Fibroblast of skin of right quadriceps (primary cell): ENCODE results near the gene NTRK3.

ENCODE experiments used
- DNase-seq: peaks from one replicate; pipeline ENCODE4 v3.0.0-alpha.2; 2013

Gene NTRK3

DNA sequence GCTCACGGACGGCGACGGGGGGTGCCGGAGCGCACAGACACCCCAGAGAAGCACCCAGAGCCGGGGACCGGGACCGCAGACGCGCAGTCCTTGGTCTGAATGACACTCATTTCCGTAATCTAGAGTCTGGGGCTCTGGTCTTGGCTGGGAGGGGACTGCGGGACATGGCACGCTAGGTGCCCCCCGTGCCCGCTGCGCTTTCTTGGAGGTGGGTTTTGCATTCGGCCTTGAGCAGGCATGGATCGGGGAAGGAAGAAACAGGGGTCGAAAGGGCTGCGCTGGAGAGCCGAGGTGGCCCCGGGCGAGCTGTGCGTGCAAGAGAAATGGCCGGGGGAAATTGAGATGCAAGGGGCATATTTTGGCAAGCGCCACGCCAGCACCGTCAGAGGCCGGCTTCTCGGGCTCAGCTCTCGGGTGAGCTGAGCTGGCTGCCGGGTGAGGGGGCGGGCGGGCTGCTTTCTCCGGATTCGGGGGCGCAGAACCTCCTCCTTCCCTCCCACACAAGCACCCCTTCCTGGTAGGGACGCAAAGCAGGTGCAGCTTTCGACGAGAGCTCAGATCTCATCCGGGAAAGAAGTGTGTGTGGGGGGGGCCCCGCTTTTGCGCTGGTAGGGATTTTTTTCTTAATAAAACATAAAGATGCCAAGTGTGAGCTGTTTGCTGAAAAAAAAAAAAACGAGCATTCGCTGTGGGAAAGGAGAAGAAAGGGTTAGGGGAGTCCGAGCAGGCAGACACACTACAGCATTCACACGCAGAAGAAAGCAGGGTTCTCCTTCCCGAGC is 963 bp upstream of the NTRK3 start:
- DNase-seq, result no peak

DNA sequence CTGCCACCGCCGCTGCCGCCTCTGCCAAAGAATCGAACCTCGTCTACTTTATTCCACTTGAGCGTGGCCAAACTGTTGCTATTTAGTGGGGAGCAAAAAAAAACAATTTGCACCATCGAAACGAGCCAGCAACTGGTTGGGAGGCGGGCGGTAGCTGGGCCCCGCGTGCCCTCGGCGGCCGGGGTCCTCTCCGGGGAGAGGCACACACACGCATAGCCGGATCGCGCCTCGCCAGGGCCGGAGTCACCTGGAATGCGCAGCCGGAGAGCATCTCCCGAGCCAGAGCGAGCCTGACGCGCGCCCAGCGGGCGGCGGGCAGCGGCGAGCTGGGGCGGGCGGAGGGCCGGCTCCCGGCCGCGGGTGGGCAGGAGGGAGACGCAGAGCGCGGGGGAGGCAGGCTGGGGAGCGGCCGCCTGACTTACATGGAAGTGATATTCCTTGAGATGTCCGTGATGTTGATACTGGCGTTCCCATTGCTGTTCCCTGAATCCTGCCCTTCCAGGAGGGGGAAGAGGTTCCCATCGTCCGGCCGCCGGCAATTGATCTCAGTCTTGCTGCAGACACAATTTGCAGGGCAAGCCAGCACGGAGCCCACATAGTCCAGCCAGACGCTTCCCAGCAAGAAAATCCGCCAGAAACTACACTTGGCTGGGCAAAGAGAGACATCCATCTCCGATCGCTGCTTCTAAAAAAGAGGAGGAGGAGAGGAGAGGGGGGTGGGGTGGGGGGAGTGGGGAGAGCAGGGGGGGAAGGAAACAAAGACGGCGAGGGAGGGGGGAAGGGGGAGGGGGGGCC is 858 bp downstream of the NTRK3 start:
- peak; percentile 54 for DNase-seq

DNA sequence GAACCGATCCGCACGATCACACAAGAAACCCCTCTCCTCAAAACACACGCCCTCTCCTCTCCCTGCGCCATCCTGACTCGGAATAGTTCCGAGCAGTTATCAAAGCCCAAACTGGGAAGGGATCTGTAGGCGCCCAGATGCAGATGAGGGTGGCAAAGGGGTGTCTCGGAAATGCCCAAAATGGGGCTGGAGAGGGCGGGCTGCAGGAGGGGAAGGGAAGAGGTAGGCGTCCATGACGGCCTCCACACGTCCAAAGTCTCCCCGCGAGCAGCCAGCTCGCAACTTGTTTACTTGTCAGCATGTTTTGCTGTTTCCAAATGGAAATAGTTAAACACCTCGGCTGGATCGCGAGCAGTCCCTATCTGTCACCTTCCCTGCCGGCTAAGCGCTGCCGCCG is 1.5 kb downstream of the NTRK3 start:
- DNase-seq, result no peak

DNA sequence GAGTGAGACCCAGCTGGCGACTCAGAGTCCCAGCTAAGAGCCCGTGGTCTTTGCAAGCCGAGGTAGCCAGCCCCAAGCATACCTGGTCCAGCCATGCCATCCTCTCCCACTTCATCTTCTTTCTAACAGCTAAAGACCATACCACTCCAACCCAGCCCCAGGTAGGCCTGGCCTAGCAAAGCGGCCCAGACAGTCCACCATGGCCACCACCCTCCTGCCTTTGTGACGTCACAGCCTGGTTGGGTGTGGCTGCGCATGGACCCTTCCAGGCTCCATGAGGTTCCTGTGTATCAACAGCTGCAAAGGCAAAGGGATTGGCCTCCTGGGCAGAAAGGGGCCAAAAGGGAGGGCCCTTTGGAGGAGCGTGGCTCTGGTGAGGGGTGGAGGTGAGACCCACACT is 4.1 kb downstream of the NTRK3 start:
- DNase-seq, result no peak

DNA sequence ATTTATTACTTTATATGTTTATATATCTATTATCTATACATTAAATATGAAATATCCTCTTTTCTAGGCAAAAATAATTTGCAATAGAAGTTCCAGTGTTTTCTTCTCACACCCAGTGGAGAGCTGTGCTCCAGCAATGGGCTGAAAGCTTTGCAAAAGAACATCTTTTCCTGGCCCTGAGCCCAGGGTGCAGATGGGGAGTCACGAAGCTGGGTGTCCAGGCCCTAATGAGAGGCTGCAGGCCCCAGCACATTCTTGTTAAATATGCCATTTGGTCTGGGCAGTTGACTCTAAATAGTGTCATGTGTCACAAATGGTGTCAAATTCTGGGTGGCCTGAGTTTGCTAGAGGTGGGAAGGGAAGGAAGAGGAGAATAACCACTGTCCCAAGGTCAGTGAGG is 5.7 kb downstream of the NTRK3 start:
- no peak for DNase-seq

DNA sequence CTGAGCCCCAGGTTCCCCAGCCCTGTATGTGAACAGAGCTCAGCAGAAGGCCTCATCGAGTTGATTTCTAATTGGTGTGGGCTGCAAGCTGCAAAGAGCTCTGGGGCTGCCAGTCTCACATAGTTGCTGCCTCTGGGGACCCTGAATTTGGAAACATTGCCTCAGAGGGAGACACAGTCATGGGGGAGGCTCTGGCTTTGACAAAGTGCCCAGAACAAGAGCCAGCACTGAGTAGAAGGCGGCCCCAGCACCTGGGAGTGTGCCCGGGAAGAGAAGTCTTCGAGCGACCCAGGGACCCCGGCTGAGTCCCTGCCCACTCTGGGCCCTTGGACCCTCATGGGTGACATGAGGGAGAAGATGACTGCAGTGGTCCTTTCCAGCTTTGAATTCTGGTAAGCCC is 7.3 kb downstream of the NTRK3 start:
- peak; percentile 29 for DNase-seq

DNA sequence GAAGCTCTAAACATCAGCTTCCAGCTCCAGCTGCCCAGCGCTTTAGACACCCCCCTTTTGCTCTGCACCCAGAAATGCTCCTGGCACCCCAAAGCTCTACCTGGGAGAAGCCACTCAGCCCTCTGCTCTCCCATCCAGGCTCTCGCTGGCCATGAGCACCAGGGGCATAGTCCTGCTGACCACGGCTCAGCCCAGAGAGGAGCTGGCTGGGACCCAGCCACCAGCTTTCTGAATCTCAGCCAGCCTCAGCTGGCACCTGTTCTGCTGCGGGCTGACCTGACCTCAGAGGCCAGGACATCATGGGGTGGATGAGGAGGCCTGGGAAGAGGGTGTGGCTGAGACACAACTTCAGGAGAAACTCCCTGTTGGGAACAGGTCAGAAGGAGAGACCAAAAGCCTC is 8.6 kb downstream of the NTRK3 start:
- no peak for DNase-seq

DNA sequence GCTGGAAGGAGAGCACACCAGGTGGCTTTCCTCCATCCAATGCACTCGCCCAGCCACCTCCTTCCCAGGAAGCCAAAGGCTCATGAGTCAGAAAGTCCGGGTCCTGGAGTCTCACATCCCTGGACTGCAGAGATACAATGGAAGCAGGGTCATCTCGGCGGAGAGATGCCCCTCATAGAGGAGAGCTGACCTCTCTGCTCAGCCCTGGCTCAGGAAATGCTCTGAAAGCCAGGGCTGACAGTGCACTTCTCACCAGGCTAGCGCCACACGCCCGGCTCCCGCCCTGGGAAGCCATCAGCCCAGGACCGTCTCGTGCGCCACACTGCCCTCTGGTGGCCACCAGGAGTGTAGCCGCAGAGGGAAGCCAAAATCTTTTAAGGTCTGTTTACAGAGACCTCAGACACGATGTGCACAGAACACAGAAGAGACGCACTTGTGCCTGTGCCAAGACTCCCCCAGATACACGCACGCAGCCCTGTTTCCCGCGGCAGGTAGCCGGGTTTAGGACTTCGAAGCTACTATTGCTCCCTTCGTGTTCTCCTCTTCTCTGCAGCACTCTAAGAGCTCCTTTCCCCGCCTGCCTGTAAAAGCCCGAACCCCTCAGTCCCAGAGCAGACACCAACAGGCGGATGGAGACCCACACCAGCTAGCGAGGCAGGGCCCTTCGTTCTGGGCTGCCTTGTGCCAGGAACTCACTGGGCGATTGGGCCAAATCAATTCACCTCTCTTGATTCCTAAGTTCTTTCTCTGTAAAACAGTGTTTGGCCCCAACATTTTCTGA is 9.7 kb downstream of the NTRK3 start:
- peak; percentile 69 for DNase-seq

DNA sequence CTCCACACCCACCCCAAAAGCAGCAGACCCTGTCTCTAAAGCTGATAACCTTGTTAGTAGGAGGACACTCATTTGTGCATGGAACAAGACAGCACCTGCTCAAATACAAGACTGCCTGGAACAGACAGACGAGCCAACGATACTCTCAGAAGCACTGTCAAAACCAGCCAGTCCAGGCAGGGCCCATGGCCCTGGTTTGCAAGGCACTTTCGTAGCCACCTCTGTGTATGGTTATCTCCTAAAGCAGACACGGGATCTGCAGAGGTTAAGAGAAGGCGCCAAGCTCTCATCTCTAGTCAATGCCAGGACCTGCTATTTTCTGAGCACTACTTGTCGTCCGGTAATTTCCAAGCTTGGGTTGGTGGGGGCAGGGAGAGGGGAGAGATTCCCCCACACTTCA is 10.5 kb downstream of the NTRK3 start:
- DNase-seq, result no peak

DNA sequence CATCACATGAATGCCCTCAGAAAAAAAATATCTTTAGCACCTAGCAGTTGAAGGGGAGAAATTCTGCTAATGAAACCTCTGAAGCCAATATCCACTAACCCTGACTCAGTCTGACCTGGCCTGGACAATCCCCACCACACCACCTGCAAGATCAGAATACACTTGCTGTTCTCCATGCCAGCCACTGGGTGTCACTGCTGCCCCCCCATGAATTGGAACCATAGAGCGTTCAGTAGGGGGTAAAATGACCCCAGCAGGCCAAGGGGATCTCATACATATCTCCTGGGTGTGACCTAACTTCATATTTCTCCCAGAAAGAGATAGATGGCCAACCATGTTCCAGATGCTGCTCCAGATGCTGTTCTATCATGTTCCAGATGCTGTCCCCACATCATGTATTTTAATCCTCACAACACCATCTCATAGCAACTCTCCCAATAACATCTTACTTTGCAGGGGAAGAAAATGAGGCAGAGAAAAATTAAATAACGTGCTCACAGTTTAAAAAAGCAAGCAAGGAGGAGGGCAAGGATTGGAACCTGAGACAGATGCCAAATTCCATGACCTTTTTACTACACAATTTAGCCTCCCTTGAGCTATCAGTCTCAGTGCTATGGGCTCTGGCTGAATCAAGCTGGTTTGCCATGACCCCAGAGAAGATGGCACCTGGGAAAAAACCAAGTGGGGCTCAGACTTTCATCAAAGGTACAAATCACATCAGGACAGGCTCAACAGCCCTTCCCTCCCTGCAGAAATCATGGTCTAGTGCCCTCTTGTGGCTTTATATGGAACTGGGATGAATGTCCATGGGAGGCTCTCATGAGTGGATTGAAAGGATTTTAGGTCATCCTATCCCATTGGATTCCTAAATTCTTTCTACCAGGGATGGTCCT is 12.4 kb downstream of the NTRK3 start:
- peak; percentile 50 for DNase-seq

DNA sequence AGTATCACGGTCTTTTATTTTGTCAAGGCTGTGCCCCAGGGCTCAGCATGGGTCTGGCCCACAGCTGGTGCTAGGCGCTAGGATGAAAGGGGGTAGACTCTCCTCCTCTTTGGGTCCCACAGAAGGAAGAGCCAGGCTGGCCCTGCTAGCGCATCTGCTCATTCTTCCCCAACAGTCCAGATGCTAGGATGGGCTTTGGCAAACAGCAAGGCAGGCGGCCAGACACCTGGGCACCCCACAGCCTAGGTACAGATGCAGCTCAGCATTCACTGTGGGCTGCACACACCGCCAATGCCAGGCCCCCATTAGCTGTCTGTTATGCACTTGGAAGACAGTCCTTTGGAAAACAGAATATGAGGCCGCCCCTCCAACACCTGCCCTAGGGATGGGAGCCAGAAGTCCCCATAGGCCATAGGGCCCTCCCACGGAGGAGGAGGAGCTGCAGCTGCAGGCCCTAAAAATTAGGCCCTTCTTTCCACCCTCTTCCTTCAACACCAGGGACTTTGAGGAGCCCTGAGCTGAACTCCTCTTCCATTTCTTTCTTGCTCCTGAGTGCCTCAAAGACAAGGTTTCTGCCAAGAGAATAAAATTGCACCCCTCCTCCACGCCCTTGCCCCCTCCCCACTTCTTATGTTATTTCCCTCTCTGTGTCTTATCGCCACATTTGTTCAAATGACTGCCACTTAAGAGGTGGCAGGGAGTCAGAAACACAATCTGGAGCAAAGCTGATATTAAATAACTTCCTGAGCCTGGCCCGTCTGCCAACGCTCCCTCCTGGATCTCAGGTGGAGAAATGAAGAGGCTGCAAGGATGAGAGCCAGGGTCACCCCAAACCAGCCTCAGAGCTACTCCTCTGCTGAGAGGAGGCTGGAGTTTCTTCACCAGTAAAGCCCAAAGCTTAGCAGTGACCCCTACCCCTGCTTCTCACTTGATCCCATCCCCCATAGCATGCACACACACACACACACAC is 13.7 kb downstream of the NTRK3 start:
- no peak for DNase-seq

DNA sequence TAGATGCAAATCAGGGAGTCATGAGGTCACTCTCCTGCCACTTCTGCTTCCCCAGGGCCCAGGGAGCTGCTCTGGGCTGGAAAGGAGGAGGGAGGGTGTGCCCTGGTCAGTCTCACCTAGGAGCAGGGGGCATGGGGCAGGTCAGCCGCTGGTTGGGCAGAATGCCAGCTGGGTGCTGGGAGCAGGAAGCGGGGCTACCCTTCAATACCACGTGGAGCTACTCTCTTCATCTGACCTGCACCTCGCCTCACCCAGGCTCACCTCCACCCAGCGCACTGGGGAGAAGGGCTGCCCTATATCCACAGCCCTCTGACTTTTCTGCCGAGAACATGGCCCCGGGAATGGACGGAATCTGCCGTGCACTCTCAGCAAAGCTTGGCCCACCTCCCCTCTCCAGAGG is 15.1 kb downstream of the NTRK3 start:
- DNase-seq, result no peak

DNA sequence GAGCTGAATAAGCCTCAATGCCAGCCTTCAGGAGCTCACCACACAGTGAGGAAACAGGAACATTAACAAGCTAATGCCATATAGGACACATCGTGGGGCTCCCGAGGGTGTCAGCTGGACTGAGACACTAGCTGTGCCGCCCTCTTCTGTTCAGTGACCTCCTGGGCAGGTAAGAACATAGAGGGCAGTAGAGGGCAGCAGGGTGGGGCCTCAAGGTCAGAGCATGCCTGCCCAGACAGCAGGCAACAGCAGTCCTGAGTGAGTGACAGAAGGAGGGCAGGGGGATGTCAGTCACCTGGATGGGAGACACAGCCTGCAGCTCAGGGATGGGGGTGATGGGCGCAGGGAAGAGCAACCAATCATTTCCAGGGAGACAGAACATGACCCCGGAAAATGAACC is 15.5 kb downstream of the NTRK3 start:
- no peak for DNase-seq

DNA sequence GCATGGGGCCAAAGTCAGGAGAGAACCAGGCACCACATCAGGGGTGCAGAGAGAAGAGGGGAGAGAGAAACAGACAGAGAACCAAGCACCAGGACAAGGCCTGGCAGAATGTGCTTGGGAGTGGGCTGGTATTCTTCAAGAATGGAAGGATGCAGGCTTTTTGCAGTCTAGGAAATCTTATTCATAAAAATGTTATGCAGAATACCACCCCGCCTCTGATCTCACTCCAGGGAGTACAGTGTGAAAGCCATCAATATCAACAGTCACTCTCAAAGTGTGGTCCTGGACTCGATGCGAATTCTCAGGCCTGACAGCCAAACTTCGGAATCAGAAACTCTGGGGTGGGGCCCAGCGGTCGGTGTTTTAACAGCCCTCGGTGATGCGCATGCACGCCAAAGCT is 16.9 kb downstream of the NTRK3 start:
- DNase-seq, result peak; percentile 11

DNA sequence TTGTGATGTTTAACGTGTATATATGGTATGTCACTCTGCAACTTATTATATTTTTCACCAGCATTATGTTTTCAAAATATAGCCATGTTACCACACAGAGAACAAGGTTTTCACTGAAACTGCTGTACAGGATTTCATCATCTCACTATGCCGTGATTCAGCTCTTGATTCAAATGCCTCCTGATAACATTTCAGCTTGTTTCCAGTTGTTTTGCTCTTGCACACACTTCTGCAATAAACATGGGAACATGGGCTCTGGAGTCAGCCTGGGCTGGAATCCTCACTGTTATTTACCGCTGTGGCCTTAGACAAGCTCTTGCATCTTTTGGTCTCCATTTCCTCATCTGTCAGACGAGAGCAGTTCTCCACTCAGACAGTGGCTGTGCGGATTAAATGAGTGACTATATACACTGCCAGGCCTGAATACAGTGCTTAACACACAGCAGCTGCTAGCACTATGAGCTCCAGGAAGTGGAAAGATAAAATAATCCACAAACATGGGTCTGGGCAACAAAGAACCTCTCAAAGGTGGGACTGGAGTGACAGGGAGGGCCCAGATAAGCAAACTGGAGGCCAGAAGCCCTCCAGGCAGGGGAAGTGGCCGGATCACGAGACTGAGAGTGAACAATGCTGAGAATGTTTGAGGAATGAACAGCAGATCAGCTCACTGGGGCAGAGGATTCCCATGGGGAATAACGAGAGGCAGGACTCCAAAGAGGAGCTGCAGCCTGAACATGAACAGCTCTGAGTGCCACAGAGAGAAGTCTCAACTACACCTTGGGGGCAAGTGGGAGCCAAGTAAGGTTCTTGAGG is 17.7 kb downstream of the NTRK3 start:
- peak; percentile 80 for DNase-seq

DNA sequence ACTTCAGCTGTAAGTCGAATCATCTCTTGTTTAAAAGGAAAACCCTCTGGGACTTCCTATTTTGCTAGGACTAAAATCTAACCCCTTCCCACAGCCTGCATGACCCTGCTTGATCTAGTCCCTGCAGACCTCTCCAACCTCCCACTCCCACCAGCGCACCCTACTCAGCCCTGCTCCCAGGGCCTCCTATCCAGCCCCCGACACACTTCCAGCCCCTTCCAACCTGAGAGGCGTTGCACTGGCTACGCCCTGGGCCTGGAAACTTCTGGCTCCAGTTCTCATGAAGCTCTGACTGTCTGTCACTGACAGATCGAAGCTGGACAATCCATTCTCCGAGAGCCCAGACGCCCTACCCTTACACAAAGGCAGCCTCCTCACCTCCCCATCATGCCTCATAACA is 21.8 kb downstream of the NTRK3 start:
- DNase-seq, result no peak

DNA sequence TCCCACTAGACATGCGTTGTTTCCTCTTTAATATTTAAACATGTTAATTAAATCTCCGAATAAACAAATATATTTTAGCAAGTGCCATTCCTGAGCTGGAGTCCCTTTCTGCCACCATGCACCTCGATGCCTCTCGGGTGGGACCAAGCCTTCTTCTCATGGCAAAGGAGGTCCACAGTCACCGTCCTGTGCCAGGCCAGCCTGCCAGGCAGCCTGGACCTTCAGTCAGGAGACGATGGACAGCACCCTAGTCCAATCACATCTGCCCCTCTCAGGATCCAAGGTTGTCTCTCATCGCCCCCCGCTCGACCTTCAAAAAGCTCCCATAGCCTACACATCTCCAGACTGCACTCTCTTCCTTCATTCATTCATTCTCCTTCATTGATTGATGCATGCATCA is 22.6 kb downstream of the NTRK3 start:
- no peak for DNase-seq

DNA sequence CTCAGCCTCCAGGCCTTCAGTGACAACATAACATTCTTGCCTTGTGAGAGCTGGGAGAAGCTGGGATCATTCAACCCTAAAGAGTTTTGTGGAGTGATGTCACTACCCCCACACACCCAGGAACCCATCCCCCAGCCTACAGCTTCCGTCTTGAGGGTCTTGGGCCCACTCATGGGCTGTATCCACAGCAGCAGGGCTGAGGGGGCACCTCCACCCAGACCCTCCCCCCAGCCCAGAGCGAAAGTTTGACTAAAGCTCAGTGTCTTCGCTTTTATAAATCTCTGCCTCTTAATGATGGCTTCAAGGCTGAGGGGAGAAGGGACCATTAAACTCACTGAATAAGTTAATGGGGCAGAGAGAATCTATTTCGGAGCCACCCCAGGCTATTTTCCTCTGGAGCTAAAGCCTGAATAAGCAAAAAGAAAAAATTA is 23.8 kb downstream of the NTRK3 start:
- no peak for DNase-seq

DNA sequence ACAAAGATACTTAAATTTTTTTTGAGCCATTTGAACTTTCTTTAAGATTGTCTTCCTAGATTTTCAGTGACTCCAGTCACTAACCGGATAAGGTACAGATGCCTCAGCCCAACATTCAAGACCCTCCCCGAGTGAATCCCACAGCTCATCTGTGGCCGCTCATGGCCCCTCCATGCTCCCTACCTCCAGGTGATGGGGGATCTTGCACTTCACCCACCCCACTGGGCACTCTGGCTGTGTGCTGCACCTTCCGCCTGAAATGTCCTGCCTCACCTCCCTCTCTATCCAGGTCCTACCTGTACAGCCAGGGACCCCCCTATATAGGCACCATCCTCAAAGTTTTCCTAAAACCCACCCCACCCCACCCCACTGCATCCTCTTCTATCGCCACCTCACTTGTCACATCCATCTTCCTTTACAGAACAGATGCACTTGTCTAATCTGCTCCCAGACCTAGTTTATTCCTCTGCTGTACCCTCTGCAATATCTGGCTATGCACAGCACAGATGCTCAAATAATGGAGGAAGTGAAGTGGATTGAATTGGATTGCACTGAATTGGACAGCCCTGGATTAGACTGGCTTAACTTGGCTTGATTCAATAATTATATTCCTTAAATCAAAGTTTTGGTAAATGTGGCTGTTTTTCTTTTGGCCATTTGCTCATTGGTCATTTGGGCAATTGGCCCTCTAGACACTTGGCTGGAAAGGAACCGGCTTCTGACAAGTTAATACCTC is 24.5 kb downstream of the NTRK3 start:
- DNase-seq, result no peak

DNA sequence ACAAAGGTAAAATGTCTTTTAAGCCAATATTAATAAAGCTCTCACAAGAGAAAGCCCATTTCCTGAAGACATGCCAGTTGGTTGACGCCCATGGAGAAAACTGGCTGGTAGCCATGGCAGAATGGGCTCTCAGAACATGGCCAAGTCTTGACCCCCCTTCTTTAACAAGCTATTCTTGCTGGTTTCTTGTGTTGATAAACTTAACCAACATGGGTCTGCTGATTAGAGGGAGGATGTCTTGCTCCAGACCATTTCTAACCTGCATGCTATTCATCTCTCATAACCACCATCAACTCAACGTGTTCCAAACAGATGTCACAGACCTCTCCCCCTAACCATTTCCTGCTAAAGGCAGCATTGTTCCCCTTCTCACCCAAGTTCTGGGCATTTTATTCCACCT is 25.7 kb downstream of the NTRK3 start:
- DNase-seq, result no peak
